Kidney (tissue), 14 donors: Measurements from ENCODE around the gene DDX55. TPM values are rescaled to one million over a fixed set of nuclear protein-coding genes. Genes with fewer than 3 reads are reported as not detected.

Experiments used
- DNase-seq, 5 donors: peaks; one replicate each; pipeline ENCODE4 v3.0.0-alpha.2; 2013 to 2020
- FAIRE-seq: peaks from 2 replicates; lab custom pipeline; 2012; peaks lifted over from hg19 to GRCh38; lab: Jason Lieb, UNC
- H3K27ac ChIP-seq, 2 donors: one replicate each; pipeline ENCODE4 v1.7.0; 2013; ENCODE audit warnings: low read depth in 2 of 2, low read length in 2 of 2, inconsistent platforms in 1 of 2
- H3K27me3 ChIP-seq: one replicate; pipeline ENCODE4 v1.7.1; 2013; ENCODE audit warnings: low read length, inconsistent platforms; ENCODE audit not compliant: control insufficient read depth, insufficient read depth
- H3K36me3 ChIP-seq, 3 donors: one replicate each; pipeline versions ENCODE4 v1.7.0 to v1.7.1; 2013; ENCODE audit warnings: low read length in 3 of 3, control low read depth in 1 of 3, inconsistent platforms in 1 of 3; ENCODE audit not compliant: insufficient read depth in 3 of 3, control insufficient read depth in 2 of 3
- H3K4me1 ChIP-seq, 3 donors: one replicate each; pipeline versions ENCODE4 v1.7.0 to v1.7.1; 2013; ENCODE audit warnings: low read length in 3 of 3, inconsistent platforms in 1 of 3, low read depth in 1 of 3; ENCODE audit not compliant: control insufficient read depth in 2 of 3, insufficient read depth in 2 of 3
- H3K4me3 ChIP-seq, 3 donors: one replicate each; pipeline versions ENCODE4 v1.7.0 to v1.8.1; 2013; ENCODE audit warnings: low read length in 3 of 3, control low read depth in 1 of 3, inconsistent platforms in 1 of 3
- H3K9ac ChIP-seq, 3 donors: one replicate each; pipeline versions ENCODE4 v1.7.0 to v1.7.1; 2013; ENCODE audit warnings: low read length in 3 of 3, control low read depth in 1 of 3, inconsistent platforms in 1 of 3
- H3K9me3 ChIP-seq, 3 donors: one replicate each; pipeline versions ENCODE4 v1.7.0 to v1.7.1; 2013; ENCODE audit warnings: low read length in 3 of 3, control low read depth in 1 of 3, inconsistent platforms in 1 of 3; ENCODE audit not compliant: control insufficient read depth in 2 of 3, insufficient read depth in 1 of 3
- CTCF ChIP-seq: IDR thresholded peaks from 3 replicates; pipeline ENCODE4 v1.5.1; 2012; ENCODE audit warnings: mild to moderate bottlenecking, moderate library complexity, borderline replicate concordance; ENCODE audit not compliant: insufficient read depth; ENCODE audit errors: extremely low read depth
- intact Hi-C: fragments of 100-400 bp; cut with DNase I; formaldehyde crosslinking; loops from one replicate; pipeline ENCODE4 v1.11.1; 2022
- polyA plus RNA-seq: library from polyadenylated mRNA; stranded (reverse); fragments of 350-450 nt; fragmentation: Illumina TruSeq; extraction: RNeasy Lipid Tissue Mini Kit (QIAGEN cat#74804); gene quantifications from one replicate; pipeline ENCODE4 v1.2.3, GENCODE V29; 2014; ENCODE audit warnings: low read depth, low replicate concordance; ENCODE audit not compliant: insufficient read depth
- total RNA-seq: library from RNA; stranded (reverse); fragmentation: NEBNext Ultra II Directional; extraction: Animal tissue kit (Norgen Biotek cat#: 25700); gene quantifications from one replicate; pipeline ENCODE4 v1.2.1, GENCODE V29; 2021
- donor health status: control.
- donor health status: control.
- donor health status: control.
- donor health status: control.
- donor health status: control.
- donor health status: DM: yes; HTN: yes; CAD: no.
- donor health status: Normal renal cell carcinoma (clear cell type).

Gene DDX55
- total and polyA plus RNA-seq, 2 donors from 2014 or later, result 9.2 to 20.3 TPM

DNA sequence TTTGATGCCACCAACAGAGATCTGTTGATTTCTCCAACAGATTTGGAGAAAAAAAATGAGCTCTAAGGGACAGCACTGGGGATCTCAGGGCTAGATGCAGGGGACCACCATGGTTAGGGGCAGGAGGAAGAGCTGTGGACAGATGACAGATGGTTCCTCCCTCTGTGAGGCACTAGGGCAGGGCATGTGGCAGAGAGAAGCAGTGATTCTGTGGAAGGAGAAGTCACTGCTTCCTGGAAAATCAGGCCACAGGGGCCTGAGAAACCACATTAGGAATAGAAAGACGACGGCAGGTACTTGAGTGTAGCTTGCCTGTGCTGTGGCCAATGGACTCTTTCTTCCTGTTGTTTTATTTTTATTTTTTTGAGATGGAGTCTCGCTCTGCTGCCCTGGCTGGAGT lies 42.4 kb upstream of the DDX55 start:
- no peak overlapping the region for H3K4me3 ChIP-seq

DNA sequence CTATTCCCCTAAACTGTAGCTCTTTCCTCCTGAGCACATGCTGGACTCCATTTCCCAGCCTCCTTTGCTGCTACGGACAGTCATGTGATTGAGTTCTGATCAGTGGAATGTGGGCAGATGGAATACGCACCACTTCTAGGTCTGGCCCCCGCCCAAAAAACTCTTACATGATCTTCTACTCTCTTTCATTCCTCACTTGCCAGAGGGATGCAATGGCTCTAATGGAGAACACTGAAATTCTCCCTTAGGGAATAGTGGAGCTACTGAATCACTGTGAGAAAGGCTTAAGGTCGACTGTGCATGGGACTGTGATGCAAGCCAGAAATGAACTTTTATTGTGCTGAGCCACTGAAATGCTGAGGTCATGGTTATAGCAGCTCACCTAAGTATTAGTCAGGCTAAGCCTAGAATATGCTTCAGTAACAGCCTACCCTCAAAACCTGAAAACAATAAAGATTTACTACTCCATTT lies 30.5 kb upstream of the DDX55 start:
- Histone ChIP-seq H3K9ac (no peak overlapping the region), H3K4me3 (no peak overlapping the region), H3K36me3 (no peaks in the 10 kb centered on the region), H3K27ac (no peak overlapping the region), H3K4me1 (no peaks in the 10 kb centered on the region), H3K9me3 (no peaks in the 10 kb centered on the region), H3K27me3 (no peaks in the 10 kb centered on the region)
- TF ChIP-seq CTCF, result no peak
- DNase-seq, result peak in 3 of 5 donors; percentile 7 to 79 (median 56)
- no peak for FAIRE-seq
- intact Hi-C loops, result no loop called here

More for the DNA sequence above, 42.4 kb upstream of the DDX55 start:
- H3K27me3 ChIP-seq, result no peaks in the 10 kb centered on the region
- DNase-seq, result no peak
- FAIRE-seq, result no peak
- H3K36me3 ChIP-seq, result no peaks in the 10 kb centered on the region
- no peaks in the 10 kb centered on the region for H3K9me3 ChIP-seq
- no peak overlapping the region for H3K9ac ChIP-seq
- no peaks in the 10 kb centered on the region for H3K4me1 ChIP-seq
- H3K27ac ChIP-seq, result no peak overlapping the region
- intact Hi-C loops, result no loop called here
- TF ChIP-seq CTCF, result no peak

- no peak for TF ChIP-seq CTCF
- Histone ChIP-seq H3K36me3 (peaks cover 0 to 4% (median 0%) of the 10 kb centered on the region in 3 donors), H3K9me3 (no peaks in the 10 kb centered on the region), H3K4me1 (no peaks in the 10 kb centered on the region), H3K27me3 (no peaks in the 10 kb centered on the region), H3K27ac (no peak overlapping the region), H3K9ac (no peak overlapping the region), H3K4me3 (no peak overlapping the region)
- intact Hi-C loops, result no loop called here
- DNase-seq, result no peak
- no peak for FAIRE-seq
Measured at GRCh38 chr12:123572391-123572790, 29.5 kb upstream of the DDX55 start.

DNA sequence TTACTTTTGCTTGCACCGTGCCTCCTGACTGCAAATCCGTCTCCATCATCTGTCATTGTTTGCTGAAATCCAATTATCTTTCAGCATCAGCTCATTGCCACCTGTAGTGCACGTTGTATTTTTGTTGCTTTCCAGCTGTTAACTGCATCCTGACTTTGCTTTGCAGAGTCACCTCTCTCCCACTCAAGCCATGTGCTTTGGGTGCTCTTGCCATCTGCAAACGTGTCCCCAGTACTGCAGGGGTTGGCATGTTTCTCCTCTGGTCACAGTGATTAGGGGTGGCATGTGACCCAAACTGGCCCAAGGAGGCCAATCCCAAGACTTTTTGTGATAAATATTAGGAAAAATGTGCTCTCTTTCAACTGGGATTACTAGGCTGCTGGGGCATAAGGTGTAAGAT lies 28.0 kb upstream of the DDX55 start:
- DNase-seq (no peak), FAIRE-seq (no peak)
- no peaks in the 10 kb centered on the region for H3K27me3 ChIP-seq
- H3K36me3 ChIP-seq, result peaks cover 0 to 4% (median 0%) of the 10 kb centered on the region in 3 donors
- H3K27ac ChIP-seq, result no peak overlapping the region
- TF ChIP-seq CTCF, result no peak
- no peak overlapping the region for H3K4me3 ChIP-seq
- H3K9me3 ChIP-seq, result no peaks in the 10 kb centered on the region
- H3K9ac ChIP-seq, result no peak overlapping the region
- intact Hi-C loops, result no loop called here
- no peaks in the 10 kb centered on the region for H3K4me1 ChIP-seq
